ENCODE data around the gene NRBF2. TPM values are rescaled to one million over a fixed set of nuclear protein-coding genes. Genes with fewer than 3 reads are reported as not detected.
"Not testable (repeated sequence)": the region's sequence is repeated elsewhere in the genome, so short reads cannot be mapped to it uniquely, and the experiment has no call there.

The NRBF2 gene
- polyA plus RNA-seq, 2 donors, result 6.7 to 10.7 TPM

- WGBS, 2 donors, result 63 to 65% methylated on average over 2 of the region's 2 CpGs
- Histone ChIP-seq H3K4me1 (ENCODE audit: control insufficient read depth in 2 of 2, insufficient read depth in 2 of 2, low read length in 1 of 2) (no peaks in the 10 kb centered on the region), H3K27me3 (ENCODE audit: control insufficient read depth in 1 of 2, insufficient read depth in 2 of 2, low read length in 2 of 2) (no peaks in the 10 kb centered on the region), H3K9me3 (ENCODE audit: control insufficient read depth in 2 of 2, insufficient read depth in 1 of 2, low read depth in 1 of 2, low read length in 1 of 2) (no peaks in the 10 kb centered on the region), H3K36me3 (ENCODE audit: control insufficient read depth in 2 of 2, insufficient read depth in 2 of 2, low read length in 1 of 2) (no peaks in the 10 kb centered on the region), H3K4me3 (ENCODE audit: low read depth in 1 of 2, low read length in 2 of 2) (no peak overlapping the region), H3K27ac (ENCODE audit: low read depth in 2 of 2, low read length in 1 of 2) (no peak overlapping the region)
Observed at GRCh38 chr10:63137306-63137705, 4.2 kb downstream of the NRBF2 start.

- WGBS, 2 donors, result 88 to 89% methylated on average over 3 of the region's 3 CpGs
- Histone ChIP-seq H3K27ac (ENCODE audit: low read depth in 2 of 2, low read length in 1 of 2) (no peak overlapping the region), H3K4me1 (ENCODE audit: control insufficient read depth in 2 of 2, insufficient read depth in 2 of 2, low read length in 1 of 2) (no peaks in the 10 kb centered on the region), H3K27me3 (ENCODE audit: control insufficient read depth in 1 of 2, insufficient read depth in 2 of 2, low read length in 2 of 2) (no peaks in the 10 kb centered on the region), H3K4me3 (ENCODE audit: low read depth in 1 of 2, low read length in 2 of 2) (no peak overlapping the region), H3K9me3 (ENCODE audit: control insufficient read depth in 2 of 2, insufficient read depth in 1 of 2, low read depth in 1 of 2, low read length in 1 of 2) (no peaks in the 10 kb centered on the region), H3K36me3 (ENCODE audit: control insufficient read depth in 2 of 2, insufficient read depth in 2 of 2, low read length in 1 of 2) (no peaks in the 10 kb centered on the region)
Observed at GRCh38 chr10:63140077-63140476, 6.9 kb downstream of the NRBF2 start.

DNA sequence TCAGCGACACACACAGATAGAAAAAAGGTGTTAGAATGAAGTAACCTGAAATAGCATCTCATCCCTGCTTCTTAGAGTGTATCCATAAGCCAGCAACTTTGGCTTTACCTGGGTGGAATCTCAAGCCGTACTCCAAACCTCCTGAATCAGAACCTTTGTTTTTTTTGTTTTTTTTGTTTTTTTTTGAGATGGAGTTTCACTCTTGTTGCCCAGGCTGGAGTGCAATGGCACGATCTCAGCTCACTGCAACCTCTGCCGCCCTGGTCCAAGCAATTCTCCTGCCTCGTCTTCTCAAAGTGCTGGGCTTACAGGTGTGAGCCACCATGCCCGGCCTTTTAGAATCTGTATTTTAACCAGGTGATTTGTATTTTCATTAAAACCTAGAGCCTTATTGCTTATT lies 9.0 kb downstream of the NRBF2 start:
- no peaks in the 10 kb centered on the region for H3K4me1 ChIP-seq (ENCODE audit: control insufficient read depth in 2 of 2, insufficient read depth in 2 of 2, low read length in 1 of 2)
- no peak overlapping the region for H3K27ac ChIP-seq (ENCODE audit: low read depth in 2 of 2, low read length in 1 of 2)
- H3K36me3 ChIP-seq (ENCODE audit: control insufficient read depth in 2 of 2, insufficient read depth in 2 of 2, low read length in 1 of 2), result no peaks in the 10 kb centered on the region
- H3K4me3 ChIP-seq (ENCODE audit: low read depth in 1 of 2, low read length in 2 of 2), result no peak overlapping the region
- no peaks in the 10 kb centered on the region for H3K9me3 ChIP-seq (ENCODE audit: control insufficient read depth in 2 of 2, insufficient read depth in 1 of 2, low read depth in 1 of 2, low read length in 1 of 2)
- no peaks in the 10 kb centered on the region for H3K27me3 ChIP-seq (ENCODE audit: control insufficient read depth in 1 of 2, insufficient read depth in 2 of 2, low read length in 2 of 2)
- whole genome bisulfite sequencing, 2 donors, result 91 to 97% methylated on average over 6 of the region's 6 CpGs

DNA sequence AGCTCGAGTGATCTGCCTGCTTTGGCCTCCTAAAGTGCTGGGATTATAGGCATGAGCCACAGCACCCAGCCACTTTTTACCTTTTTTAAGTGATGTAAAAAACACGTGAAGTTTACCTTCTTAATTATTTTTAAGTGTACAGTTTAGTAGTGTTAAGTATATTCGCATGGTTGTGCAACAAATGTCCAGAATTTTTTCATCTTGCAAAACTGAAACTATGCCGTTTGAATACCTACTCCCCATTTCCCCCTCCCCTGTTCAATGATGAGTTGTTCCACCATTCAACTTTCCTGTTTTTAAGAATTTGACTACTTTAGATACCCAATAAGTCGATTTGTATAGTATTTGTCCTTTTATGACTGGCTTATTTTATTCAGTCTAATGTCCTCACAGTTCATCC lies 10.9 kb downstream of the NRBF2 start:
- 64 to 73% methylated on average over 5 of the region's 5 CpGs for WGBS, 2 donors
- Histone ChIP-seq H3K36me3 (ENCODE audit: control insufficient read depth in 2 of 2, insufficient read depth in 2 of 2, low read length in 1 of 2) (no peaks in the 10 kb centered on the region), H3K27me3 (ENCODE audit: control insufficient read depth in 1 of 2, insufficient read depth in 2 of 2, low read length in 2 of 2) (no peaks in the 10 kb centered on the region), H3K9me3 (ENCODE audit: control insufficient read depth in 2 of 2, insufficient read depth in 1 of 2, low read depth in 1 of 2, low read length in 1 of 2) (no peaks in the 10 kb centered on the region), H3K27ac (ENCODE audit: low read depth in 2 of 2, low read length in 1 of 2) (no peak overlapping the region), H3K4me3 (ENCODE audit: low read depth in 1 of 2, low read length in 2 of 2) (no peak overlapping the region), H3K4me1 (ENCODE audit: control insufficient read depth in 2 of 2, insufficient read depth in 2 of 2, low read length in 1 of 2) (no peaks in the 10 kb centered on the region)

- Histone ChIP-seq H3K9me3 (ENCODE audit: control insufficient read depth in 2 of 2, insufficient read depth in 1 of 2, low read depth in 1 of 2, low read length in 1 of 2) (no peaks in the 10 kb centered on the region), H3K36me3 (ENCODE audit: control insufficient read depth in 2 of 2, insufficient read depth in 2 of 2, low read length in 1 of 2) (no peaks in the 10 kb centered on the region), H3K4me3 (ENCODE audit: low read depth in 1 of 2, low read length in 2 of 2) (no peak overlapping the region), H3K4me1 (ENCODE audit: control insufficient read depth in 2 of 2, insufficient read depth in 2 of 2, low read length in 1 of 2) (no peaks in the 10 kb centered on the region), H3K27me3 (ENCODE audit: control insufficient read depth in 1 of 2, insufficient read depth in 2 of 2, low read length in 2 of 2) (no peaks in the 10 kb centered on the region), H3K27ac (ENCODE audit: low read depth in 2 of 2, low read length in 1 of 2) (no peak overlapping the region)
Observed at GRCh38 chr10:63145782-63146181, 12.7 kb downstream of the NRBF2 start.

- H3K27me3 ChIP-seq (ENCODE audit: control insufficient read depth in 1 of 2, insufficient read depth in 2 of 2, low read length in 2 of 2), result no peaks in the 10 kb centered on the region
- H3K27ac ChIP-seq (ENCODE audit: low read depth in 2 of 2, low read length in 1 of 2), result no peak overlapping the region
- H3K9me3 ChIP-seq (ENCODE audit: control insufficient read depth in 2 of 2, insufficient read depth in 1 of 2, low read depth in 1 of 2, low read length in 1 of 2), result no peaks in the 10 kb centered on the region
- no peak overlapping the region for H3K4me3 ChIP-seq (ENCODE audit: low read depth in 1 of 2, low read length in 2 of 2)
- H3K36me3 ChIP-seq (ENCODE audit: control insufficient read depth in 2 of 2, insufficient read depth in 2 of 2, low read length in 1 of 2), result no peaks in the 10 kb centered on the region
- H3K4me1 ChIP-seq (ENCODE audit: control insufficient read depth in 2 of 2, insufficient read depth in 2 of 2, low read length in 1 of 2), result no peaks in the 10 kb centered on the region
Observed at GRCh38 chr10:63146503-63146902, 13.4 kb downstream of the NRBF2 start.

GRCh38 chr10:63150745-63151144 lies 17.6 kb downstream of the NRBF2 start:
- Histone ChIP-seq H3K4me3 (ENCODE audit: low read depth in 1 of 2, low read length in 2 of 2) (no peak overlapping the region), H3K4me1 (ENCODE audit: control insufficient read depth in 2 of 2, insufficient read depth in 2 of 2, low read length in 1 of 2) (no peaks in the 10 kb centered on the region), H3K27ac (ENCODE audit: low read depth in 2 of 2, low read length in 1 of 2) (no peak overlapping the region), H3K9me3 (ENCODE audit: control insufficient read depth in 2 of 2, insufficient read depth in 1 of 2, low read depth in 1 of 2, low read length in 1 of 2) (no peaks in the 10 kb centered on the region), H3K36me3 (ENCODE audit: control insufficient read depth in 2 of 2, insufficient read depth in 2 of 2, low read length in 1 of 2) (peaks cover 0 to 3% of the 10 kb centered on the region in 2 donors), H3K27me3 (ENCODE audit: control insufficient read depth in 1 of 2, insufficient read depth in 2 of 2, low read length in 2 of 2) (no peaks in the 10 kb centered on the region)
- 95 to 97% methylated on average over 4 of the region's 4 CpGs for WGBS, 2 donors

GRCh38 chr10:63153868-63154545 lies 20.9 kb downstream of the NRBF2 start:
- WGBS, 2 donors, result 80 to 81% methylated on average over 9 of the region's 9 CpGs
- not testable (repeated sequence) for H3K4me3 ChIP-seq (ENCODE audit: low read depth in 1 of 2, low read length in 2 of 2); H3K27me3 ChIP-seq (ENCODE audit: control insufficient read depth in 1 of 2, insufficient read depth in 2 of 2, low read length in 2 of 2); H3K36me3 ChIP-seq (ENCODE audit: control insufficient read depth in 2 of 2, insufficient read depth in 2 of 2, low read length in 1 of 2); H3K4me1 ChIP-seq (ENCODE audit: control insufficient read depth in 2 of 2, insufficient read depth in 2 of 2, low read length in 1 of 2); H3K9me3 ChIP-seq (ENCODE audit: control insufficient read depth in 2 of 2, insufficient read depth in 1 of 2, low read depth in 1 of 2, low read length in 1 of 2); H3K27ac ChIP-seq (ENCODE audit: low read depth in 2 of 2, low read length in 1 of 2)

- Histone ChIP-seq H3K27ac (ENCODE audit: low read depth in 2 of 2, low read length in 1 of 2) (peak overlapping the region in 1 of 2 donors; percentile 1), H3K4me3 (ENCODE audit: low read depth in 1 of 2, low read length in 2 of 2) (no peak overlapping the region), H3K4me1 (ENCODE audit: control insufficient read depth in 2 of 2, insufficient read depth in 2 of 2, low read length in 1 of 2) (no peaks in the 10 kb centered on the region), H3K27me3 (ENCODE audit: control insufficient read depth in 1 of 2, insufficient read depth in 2 of 2, low read length in 2 of 2) (no peaks in the 10 kb centered on the region), H3K36me3 (ENCODE audit: control insufficient read depth in 2 of 2, insufficient read depth in 2 of 2, low read length in 1 of 2) (peaks cover 0 to 3% of the 10 kb centered on the region in 2 donors), H3K9me3 (ENCODE audit: control insufficient read depth in 2 of 2, insufficient read depth in 1 of 2, low read depth in 1 of 2, low read length in 1 of 2) (no peaks in the 10 kb centered on the region)
- whole genome bisulfite sequencing, 2 donors, result 81 to 84% methylated on average over 6 of the region's 6 CpGs
Observed at GRCh38 chr10:63154546-63155387, 21.6 kb downstream of the NRBF2 start.
